Measurements from ENCODE around the gene COL9A1.

The COL9A1 gene

GRCh38 chr6:70172252-70172651 is 130.6 kb downstream of the COL9A1 start:
- TF ChIP-seq CREB5 (CRISPR knock-in tag; IDR thresholded peaks at IDR 0.05; ENCODE audit: low read depth) (no peak), ESRRG (CRISPR knock-in tag; IDR thresholded peaks at IDR 0.05) (no peak), ZNF8 (CRISPR knock-in tag; IDR thresholded peaks at IDR 0.05) (no peak), OSR1 (CRISPR knock-in tag; IDR thresholded peaks at IDR 0.05) (no peak), ZC3H10 (CRISPR knock-in tag; IDR thresholded peaks at IDR 0.05) (no peak), POU6F1 (CRISPR knock-in tag; IDR thresholded peaks at IDR 0.05; ENCODE audit: borderline replicate concordance, low read depth) (no peak), ISL1 (CRISPR knock-in tag; IDR thresholded peaks at IDR 0.05) (no peak), BACH2 (CRISPR knock-in tag; IDR thresholded peaks at IDR 0.05; ENCODE audit: borderline replicate concordance) (no peak), CSDC2 (CRISPR knock-in tag; IDR thresholded peaks at IDR 0.05) (no peak), TOX (CRISPR knock-in tag; IDR thresholded peaks at IDR 0.05; ENCODE audit: borderline replicate concordance) (no peak), ZFP3 (CRISPR knock-in tag; IDR thresholded peaks at IDR 0.05) (no peak), SNAI2 (CRISPR knock-in tag; IDR thresholded peaks at IDR 0.05) (no peak)
- no peak for ATAC-seq

GRCh38 chr6:70171236-70171635 is 131.6 kb downstream of the COL9A1 start:
- TF ChIP-seq CREB5 (CRISPR knock-in tag; IDR thresholded peaks at IDR 0.05; ENCODE audit: low read depth) (no peak), RARB (CRISPR knock-in tag; IDR thresholded peaks at IDR 0.05) (no peak), ZNF8 (CRISPR knock-in tag; IDR thresholded peaks at IDR 0.05) (no peak), ISL1 (CRISPR knock-in tag; IDR thresholded peaks at IDR 0.05) (no peak), CSRNP3 (CRISPR knock-in tag; IDR thresholded peaks at IDR 0.05) (no peak), ZFP3 (CRISPR knock-in tag; IDR thresholded peaks at IDR 0.05) (no peak), ZC3H10 (CRISPR knock-in tag; IDR thresholded peaks at IDR 0.05) (no peak), BACH2 (CRISPR knock-in tag; IDR thresholded peaks at IDR 0.05; ENCODE audit: borderline replicate concordance) (no peak), SNAI2 (CRISPR knock-in tag; IDR thresholded peaks at IDR 0.05) (no peak), ZNF565 (CRISPR knock-in tag; conservative IDR thresholded peaks at IDR 0.05; ENCODE audit: low read depth) (no peak), TCF4 (CRISPR knock-in tag; IDR thresholded peaks at IDR 0.05; ENCODE audit: borderline replicate concordance) (no peak), POU6F1 (CRISPR knock-in tag; IDR thresholded peaks at IDR 0.05; ENCODE audit: borderline replicate concordance, low read depth) (no peak), PATZ1 (CRISPR knock-in tag; IDR thresholded peaks at IDR 0.05; ENCODE audit: borderline replicate concordance) (no peak), PPARA (CRISPR knock-in tag; IDR thresholded peaks at IDR 0.05; ENCODE audit: borderline replicate concordance) (no peak), TSHZ2 (CRISPR knock-in tag; IDR thresholded peaks at IDR 0.05) (no peak), TOX (CRISPR knock-in tag; IDR thresholded peaks at IDR 0.05; ENCODE audit: borderline replicate concordance) (no peak), ZFP30 (CRISPR knock-in tag; IDR thresholded peaks at IDR 0.05) (no peak), OSR1 (CRISPR knock-in tag; IDR thresholded peaks at IDR 0.05) (no peak), ARNTL (CRISPR knock-in tag; IDR thresholded peaks at IDR 0.05; ENCODE audit: borderline replicate concordance, low read depth) (no peak), ZNF70 (CRISPR knock-in tag; IDR thresholded peaks at IDR 0.05) (no peak)
- ATAC-seq = no peak
